Esophagus (tissue), 2 donors: ENCODE results near the gene C1orf122. TPM values are rescaled to one million over a fixed set of nuclear protein-coding genes. Genes with fewer than 3 reads are reported as not detected.

Experiments used
- H3K27ac ChIP-seq, 2 donors: one replicate each; pipeline ENCODE4 v1.5.1; 2013; ENCODE audit warnings: low read depth in 2 of 2, mild to moderate bottlenecking in 2 of 2, inconsistent platforms in 1 of 2, low read length in 1 of 2, moderate library complexity in 1 of 2
- H3K27me3 ChIP-seq, 2 donors: one replicate each; pipeline ENCODE4 v1.6.1; 2013; ENCODE audit warnings: low read length in 2 of 2, control low read depth in 1 of 2, mild to moderate bottlenecking in 1 of 2; ENCODE audit not compliant: insufficient read depth in 2 of 2, control insufficient read depth in 1 of 2
- H3K36me3 ChIP-seq, 2 donors: one replicate each; pipeline ENCODE4 v1.6.1; 2013; ENCODE audit warnings: low read length in 1 of 2; ENCODE audit not compliant: control insufficient read depth in 2 of 2, insufficient read depth in 2 of 2
- H3K4me1 ChIP-seq, 2 donors: one replicate each; pipeline ENCODE4 v1.6.1; 2013; ENCODE audit warnings: low read length in 1 of 2; ENCODE audit not compliant: control insufficient read depth in 2 of 2, insufficient read depth in 2 of 2
- H3K4me3 ChIP-seq, 2 donors: one replicate each; pipeline ENCODE4 v1.5.1; 2013; ENCODE audit warnings: low read length in 2 of 2, mild to moderate bottlenecking in 2 of 2, low read depth in 1 of 2, moderate library complexity in 1 of 2
- H3K9me3 ChIP-seq, 2 donors: one replicate each; pipeline ENCODE4 v1.6.1; 2013; ENCODE audit warnings: mild to moderate bottlenecking in 2 of 2, low read depth in 1 of 2, low read length in 1 of 2, moderate library complexity in 1 of 2; ENCODE audit not compliant: control insufficient read depth in 2 of 2, insufficient read depth in 1 of 2
- WGBS, 2 donors: extraction: QIAGEN DNeasy Blood & Tissue Kit; methylation state at CpG; one replicate each; pipeline ENCODE4 v1.1.7; 2013; 5-methylcytosine and 5-hydroxymethylcytosine counted together
- polyA plus RNA-seq, 2 donors: library from polyadenylated mRNA; stranded (reverse); fragments of 200-250 nt; gene quantifications; one replicate each; pipeline ENCODE4 v1.2.3, GENCODE V29; 2013
- donor health status: healthy with polysubstance abuse.
- donor health status: Bipolar disorder and iron deficiency.

C1orf122 gene
- polyA plus RNA-seq, 2 donors = 19.3 to 39.0 TPM

GRCh38 chr1:37839676-37840075, 32.1 kb downstream of the C1orf122 start:
- H3K4me1 ChIP-seq = no peaks in the 10 kb centered on the region
- peaks cover 10 to 25% of the 10 kb centered on the region in 2 donors for H3K36me3 ChIP-seq
- no peak overlapping the region for H3K27ac ChIP-seq
- H3K4me3 ChIP-seq = no peak overlapping the region
- H3K27me3 ChIP-seq = no peaks in the 10 kb centered on the region
- WGBS, 2 donors = 92 to 93% methylated on average over 10 of the region's 10 CpGs
- H3K9me3 ChIP-seq = no peaks in the 10 kb centered on the region

- H3K36me3 ChIP-seq = peaks cover 10 to 17% of the 10 kb centered on the region in 2 donors
- no peaks in the 10 kb centered on the region for H3K27me3 ChIP-seq
- 75 to 81% methylated on average over 1 of the region's 1 CpG for WGBS, 2 donors
- H3K9me3 ChIP-seq = no peaks in the 10 kb centered on the region
- H3K4me1 ChIP-seq = no peaks in the 10 kb centered on the region
- no peak overlapping the region for H3K27ac ChIP-seq
- no peak overlapping the region for H3K4me3 ChIP-seq
These were observed 33.1 kb downstream of the C1orf122 start for GRCh38 chr1:37840711-37841110.

GRCh38 chr1:37841652-37842051, 34.1 kb downstream of the C1orf122 start:
- Histone ChIP-seq H3K4me3 (no peak overlapping the region), H3K27me3 (no peaks in the 10 kb centered on the region), H3K4me1 (no peaks in the 10 kb centered on the region), H3K9me3 (no peaks in the 10 kb centered on the region), H3K36me3 (peaks cover 10 to 17% of the 10 kb centered on the region in 2 donors), H3K27ac (no peak overlapping the region)
- WGBS, 2 donors = 90 to 93% methylated on average over 3 of the region's 3 CpGs

GRCh38 chr1:37844536-37844935, 36.9 kb downstream of the C1orf122 start:
- no peaks in the 10 kb centered on the region for H3K4me1 ChIP-seq
- no peaks in the 10 kb centered on the region for H3K9me3 ChIP-seq
- H3K4me3 ChIP-seq = no peak overlapping the region
- H3K27me3 ChIP-seq = no peaks in the 10 kb centered on the region
- H3K27ac ChIP-seq = no peak overlapping the region
- peaks cover 5 to 14% of the 10 kb centered on the region in 2 donors for H3K36me3 ChIP-seq

GRCh38 chr1:37845049-37845646, 37.6 kb downstream of the C1orf122 start:
- Histone ChIP-seq H3K36me3 (peaks cover 0 to 9% of the 10 kb centered on the region in 2 donors), H3K27ac (no peak overlapping the region), H3K27me3 (no peaks in the 10 kb centered on the region), H3K4me1 (no peaks in the 10 kb centered on the region), H3K9me3 (no peaks in the 10 kb centered on the region), H3K4me3 (no peak overlapping the region)
- WGBS, 2 donors = 82 to 90% methylated on average over 5 of the region's 5 CpGs

- 71 to 73% methylated on average over 3 of the region's 3 CpGs for WGBS, 2 donors
- no peaks in the 10 kb centered on the region for H3K4me1 ChIP-seq
- no peak overlapping the region for H3K27ac ChIP-seq
These were observed 38.2 kb downstream of the C1orf122 start for GRCh38 chr1:37845786-37846185.

GRCh38 chr1:37846647-37847339, 39.2 kb downstream of the C1orf122 start:
- H3K36me3 ChIP-seq = peaks cover 0 to 3% of the 10 kb centered on the region in 2 donors
- H3K9me3 ChIP-seq = no peaks in the 10 kb centered on the region
- WGBS, 2 donors = 71 to 83% methylated on average over 4 of the region's 4 CpGs
- no peak overlapping the region for H3K27ac ChIP-seq
- no peaks in the 10 kb centered on the region for H3K27me3 ChIP-seq
- no peak overlapping the region for H3K4me3 ChIP-seq
- no peaks in the 10 kb centered on the region for H3K4me1 ChIP-seq

More at GRCh38 chr1:37845786-37846185, 38.2 kb downstream of the C1orf122 start:
- H3K27me3 ChIP-seq = no peaks in the 10 kb centered on the region
- H3K36me3 ChIP-seq = peaks cover 0 to 8% of the 10 kb centered on the region in 2 donors
- no peak overlapping the region for H3K4me3 ChIP-seq
- no peaks in the 10 kb centered on the region for H3K9me3 ChIP-seq

- peak overlapping the region in 1 of 2 donors; percentile 71 for H3K27ac ChIP-seq
These were observed 41.9 kb downstream of the C1orf122 start for GRCh38 chr1:37849480-37849879.

GRCh38 chr1:37850352-37850955, 42.9 kb downstream of the C1orf122 start:
- H3K9me3 ChIP-seq = no peaks in the 10 kb centered on the region
- H3K4me1 ChIP-seq = no peaks in the 10 kb centered on the region
- no peaks in the 10 kb centered on the region for H3K27me3 ChIP-seq
- H3K36me3 ChIP-seq = peaks cover 3% of the 10 kb centered on the region in 2 donors
- no peak overlapping the region for H3K4me3 ChIP-seq
- H3K27ac ChIP-seq = peak overlapping the region; percentile 71 to 90
- WGBS, 2 donors = 73 to 80% methylated on average over 6 of the region's 6 CpGs

More at GRCh38 chr1:37849480-37849879, 41.9 kb downstream of the C1orf122 start:
- H3K9me3 ChIP-seq = no peaks in the 10 kb centered on the region
- H3K36me3 ChIP-seq = peaks cover 2 to 3% of the 10 kb centered on the region in 2 donors
- H3K27me3 ChIP-seq = no peaks in the 10 kb centered on the region
- no peaks in the 10 kb centered on the region for H3K4me1 ChIP-seq
- H3K4me3 ChIP-seq = no peak overlapping the region
- WGBS, 2 donors = 82 to 84% methylated on average over 3 of the region's 3 CpGs
